ENCODE data around the gene ABHD13. TPM values are rescaled to one million over a fixed set of nuclear protein-coding genes. Genes with fewer than 3 reads are reported as not detected.

The ABHD13 gene
- total RNA-seq, 4 donors from 2014 or later, result 8.1 to 13.4 (median 9.2) TPM

GRCh38 chr13:108274718-108275117, 56.5 kb downstream of the ABHD13 start:
- Histone ChIP-seq H3K4me3 (no peak overlapping the region), H3K36me3 (no peaks in the 10 kb centered on the region), H3K4me1 (peaks cover 10% of the 10 kb centered on the region), H3K9me3 (no peaks in the 10 kb centered on the region), H3K27me3 (no peaks in the 10 kb centered on the region), H3K27ac (no peak overlapping the region)
- no peak for TF ChIP-seq POLR2A (IDR thresholded peaks at IDR 0.05)
- TF ChIP-seq CTCF (IDR thresholded peaks at IDR 0.05), result no peak
- no peak for TF ChIP-seq POLR2AphosphoS5 (IDR thresholded peaks at IDR 0.05)
- no peak for TF ChIP-seq EP300 (IDR thresholded peaks at IDR 0.05)
- no peak for DNase-seq (ENCODE audit: low spot score in 2 of 2)

DNA sequence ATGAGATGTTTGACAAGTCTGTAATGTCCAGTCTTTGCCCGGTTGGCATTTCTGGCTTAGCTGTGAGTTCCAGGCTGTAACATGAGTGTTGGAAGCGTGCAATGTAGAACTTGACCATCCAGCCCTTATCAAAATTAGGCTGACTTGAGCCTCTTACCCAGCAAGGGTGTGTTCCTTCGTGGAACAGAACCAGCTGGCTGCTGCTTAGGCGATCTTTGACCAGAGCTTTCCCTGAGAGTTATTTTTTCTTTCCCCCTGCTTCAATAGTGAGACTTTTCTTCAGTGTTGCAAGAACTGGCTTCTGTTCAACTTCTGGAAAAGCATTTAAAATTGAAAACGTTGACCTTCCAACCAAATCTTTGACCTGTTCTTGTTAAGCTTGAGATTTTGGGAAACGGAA, 57.9 kb downstream of the ABHD13 start:
- Histone ChIP-seq H3K9me3 (no peaks in the 10 kb centered on the region), H3K27me3 (no peaks in the 10 kb centered on the region), H3K4me1 (no peaks in the 10 kb centered on the region), H3K27ac (no peak overlapping the region), H3K36me3 (no peaks in the 10 kb centered on the region), H3K4me3 (no peak overlapping the region)
- whole genome bisulfite sequencing, result 49% methylated on average over 6 of the region's 6 CpGs
- DNase-seq (ENCODE audit: low spot score in 2 of 2), result peak in 1 of 2 donors; percentile 62
- no peak for TF ChIP-seq POLR2AphosphoS5 (IDR thresholded peaks at IDR 0.05)
- TF ChIP-seq EP300 (IDR thresholded peaks at IDR 0.05), result no peak
- no peak for TF ChIP-seq POLR2A (IDR thresholded peaks at IDR 0.05)
- no peak for TF ChIP-seq CTCF (IDR thresholded peaks at IDR 0.05)

- H3K27me3 ChIP-seq, result no peaks in the 10 kb centered on the region
- TF ChIP-seq EP300 (IDR thresholded peaks at IDR 0.05) (no peak), POLR2AphosphoS5 (IDR thresholded peaks at IDR 0.05) (no peak), CTCF (IDR thresholded peaks at IDR 0.05) (no peak)
- WGBS, result 88% methylated on average over 1 of the region's 1 CpG
Measured at GRCh38 chr13:108278466-108278865, 60.3 kb downstream of the ABHD13 start.

GRCh38 chr13:108281901-108282300, 63.7 kb downstream of the ABHD13 start:
- H3K9me3 ChIP-seq, result no peaks in the 10 kb centered on the region
- H3K4me3 ChIP-seq, result no peak overlapping the region
- no peak overlapping the region for H3K27ac ChIP-seq
- H3K4me1 ChIP-seq, result no peaks in the 10 kb centered on the region
- no peak for DNase-seq (ENCODE audit: low spot score in 2 of 2)
- no peaks in the 10 kb centered on the region for H3K36me3 ChIP-seq
- 74% methylated on average over 4 of the region's 4 CpGs for WGBS
- no peaks in the 10 kb centered on the region for H3K27me3 ChIP-seq
- TF ChIP-seq EP300 (IDR thresholded peaks at IDR 0.05) (no peak), POLR2AphosphoS5 (IDR thresholded peaks at IDR 0.05) (no peak), POLR2A (IDR thresholded peaks at IDR 0.05) (no peak), CTCF (IDR thresholded peaks at IDR 0.05) (no peak)

More at GRCh38 chr13:108278466-108278865, 60.3 kb downstream of the ABHD13 start:
- H3K36me3 ChIP-seq, result no peaks in the 10 kb centered on the region
- no peaks in the 10 kb centered on the region for H3K9me3 ChIP-seq
- no peak overlapping the region for H3K27ac ChIP-seq
- no peak overlapping the region for H3K4me3 ChIP-seq
- H3K4me1 ChIP-seq, result no peaks in the 10 kb centered on the region
- DNase-seq (ENCODE audit: low spot score in 2 of 2), result no peak

GRCh38 chr13:108283110-108283509, 64.9 kb downstream of the ABHD13 start:
- 26% methylated on average over 3 of the region's 3 CpGs for WGBS
- TF ChIP-seq POLR2A (IDR thresholded peaks at IDR 0.05) (no peak), CTCF (IDR thresholded peaks at IDR 0.05) (no peak)
- no peak for DNase-seq (ENCODE audit: low spot score in 2 of 2)
- no peaks in the 10 kb centered on the region for H3K36me3 ChIP-seq
- no peaks in the 10 kb centered on the region for H3K9me3 ChIP-seq
- H3K27me3 ChIP-seq, result no peaks in the 10 kb centered on the region
- no peaks in the 10 kb centered on the region for H3K4me1 ChIP-seq
- no peak overlapping the region for H3K4me3 ChIP-seq
- H3K27ac ChIP-seq, result no peak overlapping the region

Other genes starting within 250 kb of the ABHD13 start
- gene LIG4, start 2.9 kb upstream of the ABHD13 start, total RNA-seq, result 1 to 10 TPM; 5.2 to 8.0 (median 6.5) TPM
- 1 to 10 TPM in 2 of 4 donors, under 1 TPM in 2; 0.44 to 5.2 (median 1.8) TPM for gene TNFSF13B, start 51.3 kb downstream of the ABHD13 start, total RNA-seq

All from suprapubic skin (tissue), 4 donors.